ENCODE measurements around the gene ODAD3.
"Not testable (repeated sequence)": the region's sequence is repeated elsewhere in the genome, so short reads cannot be mapped to it uniquely, and the experiment has no call there.

The ODAD3 gene

GRCh38 chr19:11384778-11385129 is 50.2 kb downstream of the ODAD3 start:
- H3K4me3 ChIP-seq (ENCODE audit: low read length in 2 of 2), result no peak overlapping the region
- H3K27ac ChIP-seq (ENCODE audit: low read depth in 2 of 2, low read length in 2 of 2), result no peak overlapping the region
- peaks cover 19 to 28% of the 10 kb centered on the region in 2 donors for H3K4me1 ChIP-seq (ENCODE audit: control insufficient read depth in 2 of 2, insufficient read depth in 2 of 2, low read length in 2 of 2)
- no peaks in the 10 kb centered on the region for H3K36me3 ChIP-seq (ENCODE audit: control insufficient read depth in 2 of 2, insufficient read depth in 2 of 2, low read length in 2 of 2)
- no peak overlapping the region for H3K9ac ChIP-seq (ENCODE audit: low read depth in 1 of 2, low read length in 2 of 2)
- peaks cover 0 to 3% of the 10 kb centered on the region in 2 donors for H3K27me3 ChIP-seq (ENCODE audit: control insufficient read depth in 2 of 2, insufficient read depth in 2 of 2, low read length in 2 of 2)
- H3K9me3 ChIP-seq (ENCODE audit: control insufficient read depth in 2 of 2, low read length in 2 of 2), result no peaks in the 10 kb centered on the region

DNA sequence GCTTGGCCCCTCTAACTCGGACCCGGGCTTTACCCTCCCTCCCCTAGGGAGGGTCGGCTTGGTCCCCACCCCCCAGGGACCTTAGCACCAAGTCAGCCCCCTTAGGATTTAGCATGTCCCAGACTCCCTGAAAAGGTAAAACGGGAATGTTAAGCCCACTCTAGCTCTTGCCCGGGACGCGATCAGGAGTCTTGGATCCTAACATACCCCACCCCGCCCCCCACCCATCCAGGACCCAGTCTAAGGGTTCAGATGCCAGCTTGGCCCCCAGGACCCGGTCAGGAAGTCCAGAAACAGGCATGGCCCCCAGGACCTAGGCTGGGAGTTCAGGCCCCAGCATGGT is 51.2 kb downstream of the ODAD3 start:
- Histone ChIP-seq H3K9me3 (ENCODE audit: control insufficient read depth in 2 of 2, low read length in 2 of 2) (no peaks in the 10 kb centered on the region), H3K36me3 (ENCODE audit: control insufficient read depth in 2 of 2, insufficient read depth in 2 of 2, low read length in 2 of 2) (no peaks in the 10 kb centered on the region), H3K4me3 (ENCODE audit: low read length in 2 of 2) (peak overlapping the region; percentile 37 to 50), H3K27ac (ENCODE audit: low read depth in 2 of 2, low read length in 2 of 2) (no peak overlapping the region), H3K9ac (ENCODE audit: low read depth in 1 of 2, low read length in 2 of 2) (peak overlapping the region in 1 of 2 donors; percentile 16), H3K4me1 (ENCODE audit: control insufficient read depth in 2 of 2, insufficient read depth in 2 of 2, low read length in 2 of 2) (peaks cover 19 to 28% of the 10 kb centered on the region in 2 donors), H3K27me3 (ENCODE audit: control insufficient read depth in 2 of 2, insufficient read depth in 2 of 2, low read length in 2 of 2) (peaks cover 0 to 3% of the 10 kb centered on the region in 2 donors)

DNA sequence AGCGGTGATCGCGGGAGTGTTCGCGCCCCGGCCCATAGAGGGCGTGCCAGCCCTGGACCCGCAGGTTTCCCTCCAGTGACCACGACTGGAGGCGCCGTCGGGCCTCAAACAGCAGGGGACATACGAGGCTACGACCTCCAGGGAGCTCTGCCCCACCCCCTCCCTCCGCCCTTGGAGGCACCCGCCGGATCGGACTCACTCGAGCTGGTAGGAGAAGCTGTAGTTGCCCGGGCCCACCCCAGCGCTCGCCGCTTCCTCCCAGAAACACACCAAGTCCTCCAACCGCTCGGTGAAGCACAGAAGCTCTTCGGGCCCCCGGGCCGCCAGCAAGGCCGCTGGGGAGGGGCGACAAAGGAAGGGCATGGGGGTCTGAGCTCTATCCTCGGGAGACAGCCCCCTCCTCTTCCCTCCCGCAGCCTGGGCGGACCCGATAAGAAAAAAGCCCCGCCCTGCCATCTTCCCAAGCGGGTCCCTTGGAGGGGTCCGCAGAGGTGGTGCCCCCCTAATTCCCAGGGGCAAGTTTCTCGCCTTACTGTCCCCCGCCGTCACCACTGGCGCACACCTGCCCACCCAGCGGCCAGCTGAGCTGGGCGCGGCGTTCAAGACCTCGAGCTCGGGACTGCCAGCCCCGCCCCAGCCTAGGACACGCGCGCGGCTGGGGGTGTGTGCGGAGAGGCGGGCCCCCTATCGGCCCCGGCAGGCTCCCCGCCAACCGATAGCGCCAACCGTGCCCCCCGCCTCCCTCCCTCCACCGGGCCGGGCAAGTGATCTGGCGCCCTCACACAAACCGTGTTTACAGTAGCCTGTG is 51.8 kb downstream of the ODAD3 start:
- no peaks in the 10 kb centered on the region for H3K36me3 ChIP-seq (ENCODE audit: control insufficient read depth in 2 of 2, insufficient read depth in 2 of 2, low read length in 2 of 2)
- H3K9ac ChIP-seq (ENCODE audit: low read depth in 1 of 2, low read length in 2 of 2), result peak overlapping the region in 1 of 2 donors; percentile 16
- peaks cover 0 to 3% of the 10 kb centered on the region in 2 donors for H3K27me3 ChIP-seq (ENCODE audit: control insufficient read depth in 2 of 2, insufficient read depth in 2 of 2, low read length in 2 of 2)
- H3K4me3 ChIP-seq (ENCODE audit: low read length in 2 of 2), result peak overlapping the region in 1 of 2 donors; percentile 50
- H3K27ac ChIP-seq (ENCODE audit: low read depth in 2 of 2, low read length in 2 of 2), result no peak overlapping the region
- H3K4me1 ChIP-seq (ENCODE audit: control insufficient read depth in 2 of 2, insufficient read depth in 2 of 2, low read length in 2 of 2), result peaks cover 19 to 28% of the 10 kb centered on the region in 2 donors
- H3K9me3 ChIP-seq (ENCODE audit: control insufficient read depth in 2 of 2, low read length in 2 of 2), result no peaks in the 10 kb centered on the region

GRCh38 chr19:11380653-11381537 is 54.0 kb downstream of the ODAD3 start:
- Histone ChIP-seq H3K4me1 (ENCODE audit: control insufficient read depth in 2 of 2, insufficient read depth in 2 of 2, low read length in 2 of 2) (peaks cover 25 to 30% of the 10 kb centered on the region in 2 donors), H3K9ac (ENCODE audit: low read depth in 1 of 2, low read length in 2 of 2) (peak overlapping the region; percentile 78 to 92), H3K27ac (ENCODE audit: low read depth in 2 of 2, low read length in 2 of 2) (peak overlapping the region; percentile 81 to 85), H3K36me3 (ENCODE audit: control insufficient read depth in 2 of 2, insufficient read depth in 2 of 2, low read length in 2 of 2) (no peaks in the 10 kb centered on the region), H3K27me3 (ENCODE audit: control insufficient read depth in 2 of 2, insufficient read depth in 2 of 2, low read length in 2 of 2) (peaks cover 0 to 3% of the 10 kb centered on the region in 2 donors), H3K9me3 (ENCODE audit: control insufficient read depth in 2 of 2, low read length in 2 of 2) (no peaks in the 10 kb centered on the region), H3K4me3 (ENCODE audit: low read length in 2 of 2) (peak overlapping the region; percentile 84 to 87)

DNA sequence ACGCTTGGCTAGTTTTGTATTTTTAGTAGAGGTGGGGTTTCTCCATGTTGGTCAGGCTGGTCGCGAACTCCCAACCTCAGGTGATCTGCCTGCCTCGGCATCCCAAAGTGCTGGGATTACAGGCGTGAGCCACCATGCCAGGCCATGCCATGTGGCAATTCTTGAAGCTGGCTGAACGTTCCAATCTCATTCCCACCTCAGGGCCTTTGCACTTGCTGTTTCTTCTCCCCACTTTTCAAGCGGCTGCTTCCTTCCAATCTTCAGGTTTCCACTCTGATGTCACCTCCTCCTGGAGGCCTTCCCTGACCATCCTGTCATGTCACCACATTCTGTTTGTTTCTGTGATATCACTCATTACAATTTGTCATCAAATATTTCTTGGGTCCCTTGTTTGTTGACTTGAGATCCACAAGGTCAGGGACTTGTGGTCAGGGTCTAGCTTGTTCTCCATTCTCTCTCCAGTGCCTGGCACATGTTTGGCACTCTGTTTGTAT is 55.0 kb downstream of the ODAD3 start:
- H3K9ac ChIP-seq (ENCODE audit: low read depth in 1 of 2, low read length in 2 of 2), result no peak overlapping the region
- peaks cover 0 to 3% of the 10 kb centered on the region in 2 donors for H3K27me3 ChIP-seq (ENCODE audit: control insufficient read depth in 2 of 2, insufficient read depth in 2 of 2, low read length in 2 of 2)
- peaks cover 32 to 37% of the 10 kb centered on the region in 2 donors for H3K4me1 ChIP-seq (ENCODE audit: control insufficient read depth in 2 of 2, insufficient read depth in 2 of 2, low read length in 2 of 2)
- peak overlapping the region; percentile 84 to 87 for H3K4me3 ChIP-seq (ENCODE audit: low read length in 2 of 2)
- no peak overlapping the region for H3K27ac ChIP-seq (ENCODE audit: low read depth in 2 of 2, low read length in 2 of 2)
- no peaks in the 10 kb centered on the region for H3K9me3 ChIP-seq (ENCODE audit: control insufficient read depth in 2 of 2, low read length in 2 of 2)
- no peaks in the 10 kb centered on the region for H3K36me3 ChIP-seq (ENCODE audit: control insufficient read depth in 2 of 2, insufficient read depth in 2 of 2, low read length in 2 of 2)

- not testable (repeated sequence) for H3K9me3 ChIP-seq (ENCODE audit: control insufficient read depth in 2 of 2, low read length in 2 of 2); H3K27ac ChIP-seq (ENCODE audit: low read depth in 2 of 2, low read length in 2 of 2); H3K9ac ChIP-seq (ENCODE audit: low read depth in 1 of 2, low read length in 2 of 2); H3K36me3 ChIP-seq (ENCODE audit: control insufficient read depth in 2 of 2, insufficient read depth in 2 of 2, low read length in 2 of 2); H3K27me3 ChIP-seq (ENCODE audit: control insufficient read depth in 2 of 2, insufficient read depth in 2 of 2, low read length in 2 of 2); H3K4me3 ChIP-seq (ENCODE audit: low read length in 2 of 2)
- H3K4me1 ChIP-seq (ENCODE audit: control insufficient read depth in 2 of 2, insufficient read depth in 2 of 2, low read length in 2 of 2), result peaks cover 32 to 37% of the 10 kb centered on the region in 2 donors
Measured at GRCh38 chr19:11379269-11379845, 55.6 kb downstream of the ODAD3 start.

DNA sequence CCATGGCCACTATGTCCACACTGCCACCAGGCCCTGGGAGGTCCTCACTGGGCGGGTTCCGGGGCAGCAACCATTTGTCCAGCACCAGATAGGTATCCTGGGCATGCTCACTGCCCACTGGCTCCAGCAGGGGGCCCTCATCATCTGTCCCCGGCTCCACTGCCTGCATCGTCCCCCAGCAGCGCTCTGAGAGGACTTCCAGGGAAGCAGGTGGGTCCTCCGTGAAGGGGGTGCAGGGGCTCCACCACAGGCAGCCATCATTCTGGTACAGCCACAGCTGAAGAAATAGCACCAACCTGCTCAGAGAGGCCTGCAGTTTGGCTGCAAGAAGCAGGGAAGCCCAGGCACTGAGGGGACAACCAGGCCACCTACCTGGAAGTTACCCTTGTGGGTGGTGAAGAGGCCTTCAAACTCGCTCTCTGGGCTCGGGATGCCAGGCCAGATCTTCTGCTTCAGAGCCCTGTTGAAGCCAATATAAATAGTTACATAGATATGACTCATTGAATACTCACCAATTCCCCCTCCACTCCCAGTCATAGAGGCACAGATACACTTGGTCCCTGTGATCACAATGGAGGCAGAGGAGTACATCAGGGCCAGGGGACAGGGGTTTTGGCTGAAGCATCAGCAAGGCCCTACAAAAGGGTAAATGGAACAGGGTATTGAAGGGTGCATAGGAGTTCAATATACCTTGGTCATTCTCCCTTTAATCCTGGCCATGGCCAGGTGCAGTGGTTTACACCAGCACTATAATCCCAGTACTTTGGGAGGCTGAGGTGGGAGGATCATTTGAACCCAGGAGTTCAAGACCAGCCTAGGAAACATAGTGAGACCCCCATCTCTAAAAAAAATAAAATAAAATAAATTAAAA is 56.4 kb downstream of the ODAD3 start:
- H3K36me3 ChIP-seq (ENCODE audit: control insufficient read depth in 2 of 2, insufficient read depth in 2 of 2, low read length in 2 of 2), result no peaks in the 10 kb centered on the region
- H3K4me1 ChIP-seq (ENCODE audit: control insufficient read depth in 2 of 2, insufficient read depth in 2 of 2, low read length in 2 of 2), result peaks cover 35 to 40% of the 10 kb centered on the region in 2 donors
- H3K27me3 ChIP-seq (ENCODE audit: control insufficient read depth in 2 of 2, insufficient read depth in 2 of 2, low read length in 2 of 2), result peaks cover 0 to 3% of the 10 kb centered on the region in 2 donors
- no peak overlapping the region for H3K9ac ChIP-seq (ENCODE audit: low read depth in 1 of 2, low read length in 2 of 2)
- H3K9me3 ChIP-seq (ENCODE audit: control insufficient read depth in 2 of 2, low read length in 2 of 2), result no peaks in the 10 kb centered on the region
- H3K4me3 ChIP-seq (ENCODE audit: low read length in 2 of 2), result no peak overlapping the region
- H3K27ac ChIP-seq (ENCODE audit: low read depth in 2 of 2, low read length in 2 of 2), result no peak overlapping the region

- Histone ChIP-seq H3K4me3 (ENCODE audit: low read length in 2 of 2) (no peak overlapping the region), H3K27ac (ENCODE audit: low read depth in 2 of 2, low read length in 2 of 2) (no peak overlapping the region), H3K9ac (ENCODE audit: low read depth in 1 of 2, low read length in 2 of 2) (no peak overlapping the region), H3K27me3 (ENCODE audit: control insufficient read depth in 2 of 2, insufficient read depth in 2 of 2, low read length in 2 of 2) (peaks cover 0 to 3% of the 10 kb centered on the region in 2 donors), H3K9me3 (ENCODE audit: control insufficient read depth in 2 of 2, low read length in 2 of 2) (no peaks in the 10 kb centered on the region), H3K4me1 (ENCODE audit: control insufficient read depth in 2 of 2, insufficient read depth in 2 of 2, low read length in 2 of 2) (peaks cover 34 to 35% of the 10 kb centered on the region in 2 donors), H3K36me3 (ENCODE audit: control insufficient read depth in 2 of 2, insufficient read depth in 2 of 2, low read length in 2 of 2) (no peaks in the 10 kb centered on the region)
Measured at GRCh38 chr19:11377756-11378155, 57.2 kb downstream of the ODAD3 start.

DNA sequence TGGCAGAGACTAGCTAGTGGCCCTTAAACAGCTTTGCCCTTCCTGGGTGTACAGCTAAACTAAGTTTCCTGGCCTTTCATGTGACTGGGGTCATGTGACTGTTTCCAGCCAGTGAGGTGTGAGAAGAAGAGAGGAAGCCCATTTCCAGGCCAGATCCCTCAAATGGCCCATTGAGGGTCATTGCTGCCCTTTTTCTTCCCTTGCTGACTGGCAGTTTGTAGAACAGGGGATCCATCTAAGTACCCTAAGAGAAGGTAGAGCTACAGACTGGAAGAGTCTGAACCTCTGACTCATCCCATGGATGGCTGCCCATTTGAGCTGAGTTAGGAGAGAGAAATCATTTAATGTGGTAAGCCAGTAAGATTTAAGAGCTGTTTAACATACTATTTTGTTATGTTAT is 57.7 kb downstream of the ODAD3 start:
- H3K4me1 ChIP-seq (ENCODE audit: control insufficient read depth in 2 of 2, insufficient read depth in 2 of 2, low read length in 2 of 2), result peaks cover 34 to 35% of the 10 kb centered on the region in 2 donors

More for the DNA sequence above, 57.7 kb downstream of the ODAD3 start:
- H3K27ac ChIP-seq (ENCODE audit: low read depth in 2 of 2, low read length in 2 of 2), result peak overlapping the region in 1 of 2 donors; percentile 6
- peaks cover 0 to 3% of the 10 kb centered on the region in 2 donors for H3K27me3 ChIP-seq (ENCODE audit: control insufficient read depth in 2 of 2, insufficient read depth in 2 of 2, low read length in 2 of 2)
- H3K9ac ChIP-seq (ENCODE audit: low read depth in 1 of 2, low read length in 2 of 2), result no peak overlapping the region
- H3K4me3 ChIP-seq (ENCODE audit: low read length in 2 of 2), result no peak overlapping the region
- H3K36me3 ChIP-seq (ENCODE audit: control insufficient read depth in 2 of 2, insufficient read depth in 2 of 2, low read length in 2 of 2), result no peaks in the 10 kb centered on the region
- H3K9me3 ChIP-seq (ENCODE audit: control insufficient read depth in 2 of 2, low read length in 2 of 2), result no peaks in the 10 kb centered on the region

All from mucosa of rectum (tissue), 2 donors.